GM21367 (cell line): ENCODE data around the gene PLXNA2.

Experiments
- ATAC-seq: cut with Tn5 transposase; IDR thresholded peaks from one replicate; pipeline ENCODE4 v1.9.1; 2021; ENCODE audit not compliant: unreplicated experiment

The PLXNA2 gene

DNA sequence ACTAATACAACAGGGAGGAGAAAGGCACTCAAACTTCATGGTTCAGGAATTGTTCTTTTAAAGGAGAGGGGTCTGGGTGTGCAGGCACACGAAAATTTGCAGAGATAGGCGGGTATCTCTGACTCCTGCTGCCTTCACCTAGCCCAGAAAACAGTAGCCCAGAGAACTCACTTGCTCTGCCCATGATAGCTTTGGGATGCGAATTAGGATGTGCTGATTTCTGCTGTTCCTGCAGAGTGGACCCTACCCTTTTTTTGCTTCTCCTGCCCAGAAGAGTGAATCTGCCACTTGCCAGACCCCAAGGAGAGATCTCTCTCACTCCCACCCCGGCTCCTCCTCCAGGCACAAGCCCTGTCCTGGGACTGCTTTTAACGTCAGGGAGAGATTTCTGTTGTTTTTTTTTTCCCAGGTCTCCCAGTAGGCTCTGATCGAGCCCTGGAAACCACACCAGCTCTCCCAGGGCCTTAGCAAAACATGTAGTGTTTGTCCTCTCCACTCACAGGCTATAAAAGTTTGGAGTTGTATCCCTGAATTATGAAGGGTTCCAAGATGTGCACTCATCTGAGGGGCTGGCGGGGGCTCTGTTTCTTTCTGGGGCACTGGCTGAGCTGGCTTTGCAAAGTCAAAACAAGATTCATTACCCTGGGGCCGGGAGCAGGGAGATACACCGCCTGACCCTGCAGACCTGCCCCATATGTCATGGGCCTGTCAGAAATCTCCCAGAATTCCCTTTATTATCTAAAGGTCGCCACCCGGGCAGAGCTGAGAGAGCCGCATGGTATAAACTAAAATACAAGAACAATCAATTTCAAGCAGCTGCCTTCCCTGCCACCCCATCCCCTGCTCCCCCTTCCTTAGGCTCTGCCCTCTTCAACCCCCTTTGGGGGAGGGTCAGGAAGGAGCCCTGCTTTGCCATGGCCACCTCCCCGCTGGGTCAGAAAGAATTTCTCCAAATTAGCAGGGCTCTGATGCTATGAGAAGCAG, 17.9 kb downstream of the PLXNA2 start:
- no peak for ATAC-seq

DNA sequence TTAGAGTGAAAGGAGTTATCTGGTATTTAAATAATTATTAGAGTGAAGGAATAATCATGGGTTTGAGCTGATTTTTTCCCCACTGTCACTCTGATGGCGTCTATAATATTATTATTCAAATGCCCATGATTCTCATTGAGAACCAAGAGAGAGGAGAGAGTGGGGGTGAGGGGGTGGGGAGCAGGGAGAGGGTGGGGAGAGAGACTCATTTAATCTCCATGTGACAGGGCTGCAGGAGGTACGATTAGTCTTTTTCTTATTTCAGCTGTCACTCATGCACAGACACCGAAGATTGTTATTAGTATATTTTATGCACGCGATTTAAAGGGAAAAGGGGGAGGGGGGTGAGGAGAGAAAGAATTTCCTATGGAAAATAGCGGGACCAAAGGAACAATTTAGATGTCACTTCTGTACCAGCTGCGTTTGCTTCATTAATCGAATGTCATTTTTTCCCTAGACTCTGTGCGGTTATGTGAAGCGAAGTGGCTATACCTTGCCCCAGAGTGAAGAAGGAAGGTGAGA, 19.9 kb downstream of the PLXNA2 start:
- no peak for ATAC-seq

DNA sequence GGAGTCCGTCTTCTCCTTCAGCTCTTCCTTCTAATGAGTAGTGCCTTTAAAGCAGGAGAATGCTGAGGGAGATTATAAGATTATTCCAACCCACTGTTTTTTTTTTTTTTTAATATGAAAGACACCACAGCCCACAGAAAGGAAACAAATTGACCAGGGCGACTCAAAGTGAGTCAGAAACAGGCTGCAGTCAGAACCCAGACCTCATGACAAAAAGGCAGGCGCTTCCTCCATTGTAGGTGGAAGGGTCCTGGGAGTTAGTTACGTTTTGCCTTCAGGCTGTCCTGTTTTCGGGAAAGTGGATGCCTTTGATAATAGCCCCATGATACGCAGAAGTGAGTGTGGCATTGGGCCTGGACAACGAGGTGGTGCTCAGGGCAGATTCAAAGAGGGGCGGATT, 21.0 kb downstream of the PLXNA2 start:
- no peak for ATAC-seq

DNA sequence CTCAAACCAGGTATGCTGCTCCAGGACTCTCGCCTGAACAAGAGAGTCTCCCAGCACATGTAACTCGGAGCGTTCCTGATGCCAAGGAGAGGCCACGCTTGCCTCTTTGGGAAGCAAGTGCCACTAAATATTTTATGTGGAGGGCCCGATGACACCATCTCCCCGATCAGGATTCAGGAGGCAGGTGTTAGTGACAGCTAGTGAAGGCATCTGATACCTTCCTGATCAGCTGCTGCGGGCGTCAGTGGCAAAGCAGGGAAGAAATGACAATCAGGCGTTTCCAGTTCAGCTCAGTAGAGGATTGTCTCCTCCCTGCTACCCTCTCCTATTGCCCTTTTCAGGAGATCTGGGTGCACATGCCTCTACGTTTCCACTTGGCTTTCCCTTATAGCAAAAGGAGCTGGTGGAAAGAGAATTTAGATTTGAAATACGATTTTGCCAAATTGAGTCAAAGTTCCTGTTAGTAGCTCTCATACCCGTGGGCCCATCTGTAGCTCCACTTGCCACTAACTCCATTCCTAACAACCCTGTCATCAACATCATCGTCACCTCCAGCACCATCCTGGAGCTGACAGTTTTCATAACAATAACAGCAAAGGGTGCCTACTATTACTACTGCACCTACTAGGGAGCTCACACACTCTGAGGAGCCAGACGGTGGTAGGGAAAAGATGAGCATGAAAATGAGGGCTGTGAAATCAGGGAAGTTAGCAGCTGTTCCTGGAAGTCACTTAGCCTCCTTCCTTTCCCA, 21.6 kb downstream of the PLXNA2 start:
- ATAC-seq, result no peak

DNA sequence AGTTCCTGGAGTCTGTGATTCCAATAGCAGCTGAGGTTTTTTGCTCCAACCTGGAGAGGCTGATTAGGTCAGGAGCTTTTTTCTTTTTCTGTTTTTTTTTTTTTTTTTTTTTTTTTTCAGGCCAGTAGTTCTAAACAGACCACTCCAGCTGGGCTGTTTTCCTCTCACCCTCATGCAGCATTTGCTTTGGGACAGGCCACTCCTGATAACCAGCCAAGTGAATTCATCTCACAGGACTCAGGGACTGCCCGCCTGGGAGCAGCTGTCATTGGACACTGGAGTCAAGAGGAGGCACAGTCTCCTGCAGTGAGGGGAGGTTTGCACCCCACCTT, 22.9 kb downstream of the PLXNA2 start:
- no peak for ATAC-seq

DNA sequence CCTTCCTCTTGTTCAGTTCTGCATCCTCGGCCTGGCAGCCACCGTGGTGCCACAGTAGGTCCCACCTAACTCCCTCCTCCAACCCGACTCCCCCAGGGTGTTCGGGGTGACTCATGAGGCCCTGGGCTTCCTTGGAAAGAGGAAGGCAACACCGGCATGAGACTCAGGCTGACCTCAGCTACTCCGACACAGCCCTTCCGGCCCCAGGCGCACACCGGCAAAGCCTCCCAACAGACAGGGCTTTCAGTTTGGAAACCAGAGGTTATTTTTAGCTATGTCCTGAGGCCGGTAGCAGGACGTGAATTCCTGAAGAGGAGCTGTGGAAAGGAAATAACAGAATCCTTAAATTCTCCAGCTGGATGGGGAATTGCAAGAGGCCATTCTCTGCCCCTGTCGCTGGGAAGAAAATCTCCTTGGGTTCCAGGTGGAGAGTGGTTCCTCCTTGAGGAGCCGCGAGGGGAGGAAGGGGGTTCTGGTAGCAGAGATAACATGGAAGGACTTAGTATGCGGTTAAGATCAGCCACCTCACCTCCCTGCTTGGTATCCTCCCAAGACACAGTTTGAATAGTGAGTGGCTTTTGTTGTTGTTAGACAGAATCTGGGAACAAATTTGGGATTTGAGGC, 24.4 kb downstream of the PLXNA2 start:
- ATAC-seq, result no peak

DNA sequence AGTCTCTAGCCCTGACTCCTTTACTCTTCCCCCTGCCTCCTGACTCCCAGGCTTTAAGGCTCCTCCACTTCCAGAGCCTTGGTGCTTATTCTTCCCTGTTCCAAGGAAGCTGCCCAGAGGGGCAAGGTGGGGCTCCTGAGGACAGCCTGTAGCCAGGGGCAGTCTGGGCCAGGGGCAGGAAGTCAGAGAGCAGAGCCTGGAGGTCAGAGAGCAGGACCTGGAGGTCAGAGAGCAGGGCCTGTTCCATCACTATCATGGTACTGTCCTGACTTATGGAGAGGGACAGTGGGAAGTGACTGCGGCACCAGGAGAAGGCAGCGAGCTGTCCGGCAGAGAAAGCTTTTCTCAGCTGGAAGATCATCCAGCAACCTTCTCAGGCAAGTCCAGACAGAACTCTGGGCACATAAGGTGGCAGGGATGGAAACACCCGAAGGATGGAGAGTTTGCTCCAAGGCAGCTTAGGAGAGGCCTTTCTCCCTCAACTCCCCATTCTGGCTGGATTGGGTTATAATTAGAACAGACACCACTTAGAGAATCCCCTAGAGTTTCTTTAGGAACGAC, 25.0 kb downstream of the PLXNA2 start:
- ATAC-seq, result no peak

DNA sequence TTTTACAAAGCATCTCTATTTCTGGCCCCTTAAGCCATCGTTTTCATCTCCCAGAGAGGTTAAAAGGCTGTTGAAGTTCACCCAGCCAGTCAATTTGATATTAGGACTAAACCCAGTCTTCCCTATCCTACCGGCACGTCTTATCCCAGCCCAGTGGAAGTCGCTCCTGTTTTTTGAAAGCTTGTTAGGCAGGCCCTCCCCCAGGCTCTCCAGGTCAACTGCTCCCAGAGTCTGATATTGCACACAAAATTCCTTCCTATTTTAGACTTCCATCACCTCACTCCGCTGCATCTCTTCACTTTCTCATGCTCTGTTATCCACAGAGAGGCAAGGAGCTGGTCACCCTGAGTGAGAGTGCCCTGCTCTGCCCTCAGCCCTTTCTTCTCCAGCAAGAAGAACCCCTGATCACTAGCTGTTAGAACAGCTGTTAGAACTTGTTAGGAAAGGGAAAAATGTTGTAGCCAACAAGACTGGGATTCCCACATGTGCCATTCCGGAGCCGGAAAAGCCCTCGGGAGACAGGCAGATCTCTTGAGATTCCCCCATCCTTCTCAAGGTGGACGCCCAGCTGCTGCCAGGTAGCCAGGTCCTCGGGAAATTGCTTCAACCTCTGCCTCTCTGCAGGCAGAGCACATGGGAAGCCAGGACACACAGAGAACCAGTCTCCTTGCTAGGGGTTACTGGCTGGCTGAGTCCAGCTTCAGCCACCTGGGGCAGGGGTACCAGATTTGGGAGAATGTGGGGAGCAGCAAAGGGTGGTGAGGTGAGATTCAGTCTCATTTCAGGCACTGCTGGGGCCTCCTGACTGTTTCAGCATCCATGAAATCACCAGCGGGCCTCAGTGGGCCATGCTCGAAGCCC, 25.7 kb downstream of the PLXNA2 start:
- no peak for ATAC-seq

DNA sequence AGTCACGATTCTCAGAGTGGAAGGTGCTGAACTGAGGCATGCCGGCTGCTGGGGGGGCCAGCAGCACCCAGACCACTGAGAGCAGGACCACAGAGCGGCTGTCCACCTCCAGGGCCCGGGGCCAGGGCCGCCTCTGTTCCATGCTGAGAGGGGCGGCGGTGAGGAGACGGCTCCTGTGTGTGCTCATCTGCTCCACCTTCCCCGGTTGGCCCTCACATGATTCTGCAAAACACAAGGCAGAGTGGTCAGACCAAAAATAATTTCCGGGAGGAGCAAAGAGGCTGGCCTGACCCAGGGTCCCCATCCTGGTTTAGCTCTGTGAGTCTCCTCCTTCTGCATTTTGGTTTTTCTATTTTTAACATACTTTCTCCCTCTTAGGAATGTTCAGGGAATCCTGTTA, 26.4 kb downstream of the PLXNA2 start:
- no peak for ATAC-seq

DNA sequence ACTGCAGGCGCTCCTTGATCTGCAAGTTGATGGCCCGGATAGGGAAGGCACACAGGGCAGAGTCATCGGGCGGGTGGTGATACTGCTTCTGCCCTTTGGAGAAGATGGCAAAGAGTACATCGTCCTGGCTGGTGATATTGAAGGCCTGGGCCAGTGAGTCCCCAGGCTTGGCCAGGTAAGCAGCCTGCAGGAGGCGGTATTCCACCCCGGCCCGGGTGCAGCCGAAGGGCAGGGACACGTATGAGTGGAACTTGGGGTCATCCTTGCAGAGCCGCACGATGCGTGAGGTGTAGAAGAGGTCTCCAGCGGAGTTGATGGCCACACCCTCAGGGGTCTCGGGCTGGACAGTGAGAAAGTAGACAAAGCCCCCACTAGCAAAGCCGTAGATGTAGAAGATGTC, 27.4 kb downstream of the PLXNA2 start:
- no peak for ATAC-seq

DNA sequence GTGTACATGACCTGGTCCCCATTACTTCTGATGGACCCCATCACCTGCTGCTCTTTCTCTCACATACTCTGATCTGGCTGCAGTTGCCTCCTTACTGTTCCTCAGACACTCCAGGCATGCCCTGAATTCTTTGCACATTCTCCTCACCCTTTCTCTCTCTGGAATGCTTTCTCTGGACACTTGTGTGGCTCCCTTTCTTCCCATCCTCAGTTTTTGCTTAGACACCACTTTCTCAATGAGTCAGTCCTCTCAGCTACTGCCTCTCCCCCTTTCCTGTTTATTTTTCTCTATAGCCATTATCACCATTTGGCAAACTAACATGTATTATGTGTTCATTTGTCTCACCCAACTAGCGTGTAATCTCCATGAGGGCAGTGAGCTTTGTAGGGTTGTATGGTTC, 28.1 kb downstream of the PLXNA2 start:
- no peak for ATAC-seq

DNA sequence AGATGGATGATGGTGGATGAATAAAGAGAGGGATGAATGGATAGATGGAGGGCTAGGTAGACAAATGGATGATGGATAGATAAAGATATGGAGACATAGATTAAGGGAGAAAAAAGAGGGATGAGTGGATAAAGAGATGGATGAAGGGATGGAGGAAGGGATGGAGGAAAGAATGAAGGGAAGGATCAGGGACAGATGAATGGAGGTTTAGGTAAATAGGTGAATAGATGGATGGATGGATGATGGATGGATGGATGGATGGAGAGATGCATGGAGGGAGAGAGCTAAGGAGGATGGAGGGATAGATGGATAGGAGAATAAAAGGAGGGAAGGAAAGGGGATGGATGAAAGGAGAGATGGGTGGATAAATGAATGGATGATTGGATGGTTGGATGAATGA, 28.8 kb downstream of the PLXNA2 start:
- no peak for ATAC-seq

DNA sequence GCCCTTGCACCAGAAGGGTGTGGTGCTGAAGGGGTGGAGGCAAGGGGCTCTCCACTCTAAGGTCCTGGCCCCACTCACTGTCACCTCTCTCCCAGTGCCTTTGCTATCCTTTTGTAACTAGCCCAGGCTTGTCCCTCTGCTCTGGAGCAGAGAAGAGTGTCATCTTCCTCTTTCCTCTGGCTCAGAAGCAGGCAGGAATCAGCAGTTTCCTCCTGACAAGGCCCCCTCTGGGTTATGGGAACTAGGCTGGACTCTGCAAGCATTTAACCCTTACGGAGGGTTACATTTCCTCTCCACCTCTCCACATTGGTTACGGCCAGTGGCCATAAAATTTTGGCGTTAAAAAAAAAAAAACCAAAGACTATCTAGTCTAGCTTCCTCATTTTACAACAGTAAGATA, 30.4 kb downstream of the PLXNA2 start:
- ATAC-seq, result no peak

DNA sequence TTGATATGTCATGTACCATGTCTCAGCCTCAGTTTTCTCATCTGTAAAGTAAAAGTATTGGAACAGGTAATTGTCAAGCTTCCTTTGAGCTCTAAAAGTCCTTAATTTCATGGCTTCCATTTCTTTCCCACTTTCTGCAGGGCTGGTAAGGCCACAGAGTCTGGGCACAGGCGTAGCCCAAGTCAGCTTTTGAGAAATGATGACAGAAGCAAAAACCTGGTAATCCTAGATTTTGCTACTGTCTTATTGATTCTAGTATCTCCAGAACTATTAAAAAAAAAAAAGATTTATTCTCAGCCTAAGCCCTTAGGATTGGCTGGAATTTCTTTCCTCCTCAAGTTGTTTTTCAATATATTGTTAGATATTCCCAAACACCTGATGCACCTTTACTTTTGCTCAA, 31.3 kb downstream of the PLXNA2 start:
- ATAC-seq, result no peak

DNA sequence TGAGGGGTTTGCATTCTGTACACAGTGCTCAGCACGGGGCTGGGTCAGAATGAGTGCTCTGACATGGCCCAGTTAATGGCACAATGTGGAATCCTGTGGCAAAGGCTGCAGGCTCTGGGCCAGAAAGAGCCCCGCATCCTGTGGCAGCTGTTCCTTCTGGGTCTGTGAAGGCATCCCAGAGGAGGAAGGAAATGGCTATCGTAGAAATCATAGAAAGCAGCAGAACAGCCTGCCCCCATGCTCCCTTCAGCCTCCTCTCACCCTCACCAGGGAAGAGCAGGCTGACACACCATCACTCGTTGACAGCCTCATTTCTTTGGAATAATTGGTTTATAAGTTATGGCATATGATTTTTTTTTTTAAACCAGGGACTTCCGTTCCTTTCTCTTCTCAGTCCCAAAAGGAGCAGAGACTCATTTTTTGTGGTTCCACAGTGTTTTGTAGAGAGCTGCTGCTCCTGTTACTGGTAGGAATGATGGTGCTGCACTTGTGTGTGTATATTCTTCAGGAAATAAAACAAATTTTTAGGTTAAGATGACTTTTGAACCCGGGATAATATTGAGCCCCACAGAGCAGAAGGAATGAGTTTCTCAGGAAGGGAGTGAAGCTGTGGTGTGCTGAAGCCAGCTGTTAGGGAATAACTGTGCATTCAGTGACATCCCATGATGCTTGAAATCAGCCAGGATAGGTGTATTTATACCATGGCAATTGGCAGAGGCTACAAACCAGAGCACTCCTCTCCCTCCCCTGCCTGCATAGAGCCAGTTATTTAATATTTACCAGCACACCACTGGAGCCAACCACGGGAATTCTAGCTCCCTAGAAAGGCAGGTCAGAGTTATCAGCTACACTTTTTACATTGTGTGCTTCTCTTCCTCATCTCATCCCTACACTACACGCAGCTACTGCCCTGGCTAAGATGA, 32.0 kb downstream of the PLXNA2 start:
- ATAC-seq, result no peak

DNA sequence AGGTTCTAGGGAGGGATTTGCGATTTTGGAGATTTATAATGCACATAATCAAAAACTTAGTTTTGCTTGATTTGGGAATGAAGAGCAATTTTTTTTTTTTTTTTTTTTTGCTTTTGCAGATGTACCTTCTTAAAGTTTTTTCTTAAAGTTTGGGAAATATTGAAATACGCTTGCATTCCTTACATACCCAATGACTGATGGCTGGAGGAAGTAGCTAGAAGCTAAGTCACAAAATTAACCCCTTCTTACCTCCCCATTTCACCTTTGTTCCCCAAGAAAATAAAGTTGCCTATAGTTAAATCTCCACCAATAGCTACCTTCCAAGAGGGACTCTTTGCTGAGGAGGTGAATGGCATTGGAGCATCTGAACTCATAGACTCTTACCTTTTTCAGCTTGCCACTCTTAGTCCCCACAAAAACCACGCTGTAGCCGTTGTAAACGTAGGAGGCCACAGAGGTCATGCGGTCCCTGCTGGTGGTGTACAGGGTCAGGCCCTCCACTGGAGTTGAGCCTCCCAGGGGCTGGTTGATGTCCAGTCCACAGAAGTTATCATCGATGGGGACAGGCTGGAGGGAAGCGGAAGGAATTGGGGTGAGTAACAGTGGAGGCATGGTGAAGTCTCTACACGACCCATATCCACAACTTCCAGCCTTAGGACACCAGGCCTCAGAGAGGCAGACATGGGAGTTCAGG, 34.1 kb downstream of the PLXNA2 start:
- ATAC-seq, result no peak

DNA sequence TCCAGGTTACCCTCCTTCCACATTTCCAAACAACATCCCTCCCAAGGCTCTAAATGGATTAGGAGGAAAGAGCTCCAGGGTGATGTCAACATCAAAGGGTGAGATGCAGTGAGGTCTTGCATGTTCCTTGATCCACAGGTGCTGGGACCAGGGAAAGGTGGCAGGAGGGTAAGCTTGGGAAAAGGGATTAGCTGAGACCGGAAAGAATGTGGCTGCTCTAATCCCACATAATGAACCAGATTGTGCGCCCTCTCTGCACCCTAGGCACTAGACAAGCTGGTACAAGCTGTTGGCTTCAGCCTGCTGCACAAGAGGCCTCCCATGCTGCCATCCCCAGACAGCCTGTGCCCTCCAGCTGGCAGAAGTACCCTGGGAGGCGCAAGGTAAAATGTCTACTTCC, 34.9 kb downstream of the PLXNA2 start:
- ATAC-seq, result no peak

DNA sequence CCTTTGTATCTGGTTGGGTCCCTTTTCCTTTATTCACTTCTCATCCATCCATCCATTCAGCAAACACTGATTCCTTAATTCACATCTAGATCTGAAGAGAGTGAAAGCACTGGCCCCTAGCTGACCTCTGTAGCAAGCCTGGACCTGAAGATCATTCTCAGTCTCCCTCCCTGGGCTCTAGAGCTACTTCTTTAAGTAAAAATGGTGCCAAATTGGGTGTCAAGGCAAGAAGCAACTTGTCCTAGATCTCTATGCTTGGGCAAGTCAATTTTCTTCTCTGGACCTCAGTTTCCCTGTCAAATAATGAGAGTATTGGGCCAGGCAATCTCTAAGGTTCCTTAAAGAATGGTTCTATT, 36.1 kb downstream of the PLXNA2 start:
- no peak for ATAC-seq
